Adrenal gland (tissue), 12 donors: ENCODE data around the gene EXT2. TPM values are rescaled to one million over a fixed set of nuclear protein-coding genes. Genes with fewer than 3 reads are reported as not detected.

Experiments used
- DNase-seq, 7 donors: peaks; one replicate each; pipeline ENCODE4 v3.0.0-alpha.2; 2019 to 2020
- H3K27ac ChIP-seq, 5 donors: fragments of 200-600 bp; sonication (generic) in 4 of 5; 1 replicate in 3 of 5; 2 replicates in 2 of 5; pipeline versions ENCODE4 v1.5.1 to v1.8.0; 2016 to 2020; ENCODE audit warnings: mild to moderate bottlenecking in 1 of 5
- H3K27me3 ChIP-seq: fragments of 200-600 bp; 2 replicates; pipeline ENCODE4 v1.8.0; 2021
- H3K36me3 ChIP-seq, 2 donors: fragments of 200-600 bp; replicated peaks in 1 of 2; 1 replicate in 1 of 2; 2 replicates in 1 of 2; pipeline versions ENCODE4 v1.5.1 to v1.8.0; 2018 to 2022
- H3K4me1 ChIP-seq, 2 donors: fragments of 200-600 bp; replicated peaks in 1 of 2; 1 replicate in 1 of 2; 2 replicates in 1 of 2; pipeline versions ENCODE4 v1.5.1 to v1.8.0; 2018 to 2021
- H3K4me3 ChIP-seq, 4 donors: fragments of 200-600 bp; sonication (generic) in 3 of 4; one replicate each; pipeline ENCODE4 v1.5.1; 2016 to 2018
- H3K9me3 ChIP-seq, 3 donors: fragments of 200-600 bp; sonication (generic) in 1 of 3; replicated peaks in 1 of 3; 1 replicate in 2 of 3; 2 replicates in 1 of 3; pipeline versions ENCODE4 v1.5.1 to v1.8.0; 2016 to 2021
- POLR2A ChIP-seq, 2 donors: fragments of 450-650 bp; IDR thresholded peaks; one replicate each; pipeline ENCODE4 v1.6.1; 2017; ENCODE audit warnings: antibody characterized with exemption in 2 of 2, mild to moderate bottlenecking in 2 of 2, moderate library complexity in 1 of 2
- WGBS, 4 donors: extraction: QIAGEN DNeasy Blood & Tissue Kit in 2 of 4; methylation state at CpG; one replicate each; pipeline versions ENCODE4 v1.1.5 to v1.1.7; 2013 to 2017; 5-methylcytosine and 5-hydroxymethylcytosine counted together
- intact Hi-C, 2 donors: fragments of 100-400 bp; cut with DNase I; formaldehyde crosslinking; loops; one replicate each; pipeline versions ENCODE4 v1.14.1 to v1.15.0; 2022 to 2023
- polyA plus RNA-seq, 3 donors: library from polyadenylated mRNA; stranded (reverse); fragments of 200-250 nt in 2 of 3; fragments of 350-450 nt in 1 of 3; fragmentation: Illumina TruSeq in 1 of 3; extraction: RNeasy Lipid Tissue Mini Kit (QIAGEN cat#74804) in 1 of 3; gene quantifications; one replicate each; pipeline ENCODE4 v1.2.3, GENCODE V29; 2013 to 2014
- total RNA-seq, 9 donors: library from RNA; depleted of rRNA in 4 of 9; stranded (reverse); fragments of >200 nt in 4 of 9; fragments of 120-200 nt in 1 of 9; fragmentation: NEBNext Ultra II Directional in 1 of 9; extraction: Animal tissue kit (Norgen Biotek cat#: 25700) in 1 of 9; gene quantifications; one replicate each; pipeline versions ENCODE4 v1.1.0 to v1.2.4, GENCODE V29; 2013 to 2023
- TF ChIP-seq, protein P1 (sequence below), 6 experiments: fragments of 450-650 bp in 4 of 6; fragments of 200-600 bp in 2 of 6; sonication (generic) in 1 of 6; IDR thresholded peaks; 1 replicate in 5 of 6; 2 replicates in 1 of 6; pipeline versions ENCODE4 v1.5.1 to v1.8.0; 2016 to 2021; ENCODE audit warnings: antibody characterized with exemption in 6 of 6, mild to moderate bottlenecking in 2 of 6, moderate library complexity in 1 of 6
- donor health status: healthy with polysubstance abuse.
- donor health status: Bipolar disorder and iron deficiency.
- donor health status: DM: yes; HTN: yes; CAD: no.
- donor health status: DM: no; HTN: no; CAD: no.
- donor health status: DM: no; HTN: no; CAD: no.
- donor health status: DM: yes; HTN: yes; CAD: no.

Gene EXT2
- total and polyA plus RNA-seq, 12 donors = 28.7 to 89.3 (median 46.3) TPM

DNA sequence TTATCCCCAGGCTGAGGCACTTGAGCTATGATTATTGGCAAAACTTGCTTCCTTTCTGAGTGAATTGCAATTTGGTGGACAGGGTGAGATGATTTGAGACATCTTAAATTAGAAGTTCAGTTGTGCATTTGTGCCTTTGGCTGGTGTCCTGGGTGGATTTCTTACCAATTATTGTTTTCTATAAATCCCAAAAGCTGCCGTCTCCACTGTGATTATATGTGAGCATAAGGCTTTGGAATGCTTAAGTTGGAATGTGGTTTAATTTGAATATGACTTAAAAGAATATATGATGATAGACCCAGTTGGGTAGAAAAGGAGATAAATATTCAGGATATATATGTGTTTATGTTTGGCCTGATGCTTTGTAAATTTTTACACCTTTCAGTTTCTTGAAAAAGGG, 70.0 kb downstream of the EXT2 start:
- H3K27me3 ChIP-seq = no peaks in the 10 kb centered on the region
- no peak for DNase-seq
- no peaks in the 10 kb centered on the region for H3K9me3 ChIP-seq
- H3K4me1 ChIP-seq = no peaks in the 10 kb centered on the region
- no peak overlapping the region for H3K27ac ChIP-seq
- no peak overlapping the region for H3K4me3 ChIP-seq
- WGBS, 4 donors = 100% methylated on average over 1 of the region's 1 CpG
- TF ChIP-seq POLR2A (IDR thresholded peaks at IDR 0.05) = no peak
- TF ChIP-seq, protein P1, sequence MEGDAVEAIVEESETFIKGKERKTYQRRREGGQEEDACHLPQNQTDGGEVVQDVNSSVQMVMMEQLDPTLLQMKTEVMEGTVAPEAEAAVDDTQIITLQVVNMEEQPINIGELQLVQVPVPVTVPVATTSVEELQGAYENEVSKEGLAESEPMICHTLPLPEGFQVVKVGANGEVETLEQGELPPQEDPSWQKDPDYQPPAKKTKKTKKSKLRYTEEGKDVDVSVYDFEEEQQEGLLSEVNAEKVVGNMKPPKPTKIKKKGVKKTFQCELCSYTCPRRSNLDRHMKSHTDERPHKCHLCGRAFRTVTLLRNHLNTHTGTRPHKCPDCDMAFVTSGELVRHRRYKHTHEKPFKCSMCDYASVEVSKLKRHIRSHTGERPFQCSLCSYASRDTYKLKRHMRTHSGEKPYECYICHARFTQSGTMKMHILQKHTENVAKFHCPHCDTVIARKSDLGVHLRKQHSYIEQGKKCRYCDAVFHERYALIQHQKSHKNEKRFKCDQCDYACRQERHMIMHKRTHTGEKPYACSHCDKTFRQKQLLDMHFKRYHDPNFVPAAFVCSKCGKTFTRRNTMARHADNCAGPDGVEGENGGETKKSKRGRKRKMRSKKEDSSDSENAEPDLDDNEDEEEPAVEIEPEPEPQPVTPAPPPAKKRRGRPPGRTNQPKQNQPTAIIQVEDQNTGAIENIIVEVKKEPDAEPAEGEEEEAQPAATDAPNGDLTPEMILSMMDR (IDR thresholded peaks at IDR 0.05) = no peak
- intact Hi-C loops = no loop called here
- H3K36me3 ChIP-seq = no peaks in the 10 kb centered on the region

DNA sequence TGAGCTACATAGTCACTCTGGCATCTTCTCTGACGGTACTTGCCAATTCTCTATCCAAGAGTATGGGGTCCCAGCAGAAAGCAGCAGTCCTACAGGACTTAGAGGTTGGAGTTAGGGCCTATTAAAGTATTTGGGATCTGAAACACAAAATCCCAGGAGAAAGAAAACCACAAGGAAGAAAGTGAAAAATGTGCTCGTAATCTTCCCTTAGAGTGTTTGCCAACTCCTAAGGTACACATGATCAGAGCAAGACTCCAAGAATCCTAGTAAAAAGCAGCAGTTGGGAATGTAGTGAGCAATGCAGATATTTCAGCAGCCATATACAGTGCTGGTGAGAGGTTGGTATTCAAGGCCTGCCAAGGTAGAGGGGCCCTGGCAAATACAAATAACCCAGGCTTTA, 71.6 kb downstream of the EXT2 start:
- Histone ChIP-seq H3K27ac (no peak overlapping the region), H3K9me3 (no peaks in the 10 kb centered on the region), H3K4me1 (no peaks in the 10 kb centered on the region), H3K36me3 (peaks cover 0 to 4% of the 10 kb centered on the region in 2 donors), H3K4me3 (no peak overlapping the region), H3K27me3 (no peaks in the 10 kb centered on the region)
- TF ChIP-seq, protein P1 (IDR thresholded peaks at IDR 0.05) = no peak
- no peak for TF ChIP-seq POLR2A (IDR thresholded peaks at IDR 0.05)
- 93 to 96% (median 95%) methylated on average over 2 of the region's 2 CpGs for WGBS, 4 donors
- intact Hi-C loops = no loop called here
- DNase-seq = no peak

DNA sequence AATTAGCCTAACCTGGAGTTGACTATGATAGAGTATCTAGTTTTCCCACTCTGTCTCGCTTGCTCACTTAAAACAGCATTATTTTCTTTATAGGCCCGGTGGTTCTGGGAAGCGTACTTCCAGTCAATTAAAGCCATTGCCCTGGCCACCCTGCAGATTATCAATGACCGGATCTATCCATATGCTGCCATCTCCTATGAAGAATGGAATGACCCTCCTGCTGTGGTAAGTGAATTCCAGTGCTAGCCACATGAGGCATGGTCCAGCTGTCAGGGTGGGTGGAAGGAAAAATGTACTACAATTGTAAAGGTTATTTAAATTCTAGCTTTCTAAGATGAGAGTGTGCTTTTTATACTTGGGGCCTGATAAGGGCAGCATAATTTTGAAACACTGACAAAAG, 76.0 kb downstream of the EXT2 start:
- intact Hi-C loops = no loop called here
- Histone ChIP-seq H3K27ac (no peak overlapping the region), H3K4me1 (no peaks in the 10 kb centered on the region), H3K36me3 (peaks cover 0 to 4% of the 10 kb centered on the region in 2 donors), H3K9me3 (no peaks in the 10 kb centered on the region), H3K27me3 (no peaks in the 10 kb centered on the region), H3K4me3 (no peak overlapping the region)
- WGBS, 4 donors = 89 to 95% (median 91%) methylated on average over 4 of the region's 4 CpGs
- no peak for DNase-seq
- TF ChIP-seq, protein P1 (IDR thresholded peaks at IDR 0.05) = no peak
- TF ChIP-seq POLR2A (IDR thresholded peaks at IDR 0.05) = no peak

DNA sequence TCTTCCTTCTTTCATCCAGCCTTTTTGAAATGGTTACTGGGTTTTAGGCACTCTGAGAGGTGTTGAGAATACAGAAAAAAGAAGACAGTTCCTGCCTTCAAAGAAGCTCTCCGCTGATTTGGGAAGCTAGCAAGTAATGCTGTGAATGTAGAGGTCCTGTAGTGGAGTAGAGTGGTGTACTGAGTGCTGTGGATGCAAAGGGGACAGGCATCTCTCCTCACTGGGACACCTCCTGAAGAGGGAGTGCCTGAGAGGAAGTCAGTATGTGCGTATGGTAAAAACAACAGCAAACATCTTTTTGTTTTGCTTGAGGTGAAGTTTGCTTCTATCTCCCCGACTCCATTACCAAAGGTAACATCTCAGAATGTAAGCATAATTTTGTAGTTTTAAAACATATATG, 77.5 kb downstream of the EXT2 start:
- no peak for DNase-seq
- WGBS, 4 donors = 94 to 99% (median 98%) methylated on average over 3 of the region's 3 CpGs
- peaks cover 0 to 3% of the 10 kb centered on the region in 2 donors for H3K4me1 ChIP-seq
- intact Hi-C loops = no loop called here
- TF ChIP-seq, protein P1 (IDR thresholded peaks at IDR 0.05) = no peak
- no peak for TF ChIP-seq POLR2A (IDR thresholded peaks at IDR 0.05)
- no peaks in the 10 kb centered on the region for H3K9me3 ChIP-seq
- H3K27me3 ChIP-seq = no peaks in the 10 kb centered on the region
- H3K36me3 ChIP-seq = peaks cover 0 to 4% of the 10 kb centered on the region in 2 donors
- H3K27ac ChIP-seq = no peak overlapping the region
- H3K4me3 ChIP-seq = no peak overlapping the region
